ENCODE measurements around the gene FGF16.
"Not testable (repeated sequence)": the region's sequence is repeated elsewhere in the genome, so short reads cannot be mapped to it uniquely, and the experiment has no call there.

FGF16 gene

DNA sequence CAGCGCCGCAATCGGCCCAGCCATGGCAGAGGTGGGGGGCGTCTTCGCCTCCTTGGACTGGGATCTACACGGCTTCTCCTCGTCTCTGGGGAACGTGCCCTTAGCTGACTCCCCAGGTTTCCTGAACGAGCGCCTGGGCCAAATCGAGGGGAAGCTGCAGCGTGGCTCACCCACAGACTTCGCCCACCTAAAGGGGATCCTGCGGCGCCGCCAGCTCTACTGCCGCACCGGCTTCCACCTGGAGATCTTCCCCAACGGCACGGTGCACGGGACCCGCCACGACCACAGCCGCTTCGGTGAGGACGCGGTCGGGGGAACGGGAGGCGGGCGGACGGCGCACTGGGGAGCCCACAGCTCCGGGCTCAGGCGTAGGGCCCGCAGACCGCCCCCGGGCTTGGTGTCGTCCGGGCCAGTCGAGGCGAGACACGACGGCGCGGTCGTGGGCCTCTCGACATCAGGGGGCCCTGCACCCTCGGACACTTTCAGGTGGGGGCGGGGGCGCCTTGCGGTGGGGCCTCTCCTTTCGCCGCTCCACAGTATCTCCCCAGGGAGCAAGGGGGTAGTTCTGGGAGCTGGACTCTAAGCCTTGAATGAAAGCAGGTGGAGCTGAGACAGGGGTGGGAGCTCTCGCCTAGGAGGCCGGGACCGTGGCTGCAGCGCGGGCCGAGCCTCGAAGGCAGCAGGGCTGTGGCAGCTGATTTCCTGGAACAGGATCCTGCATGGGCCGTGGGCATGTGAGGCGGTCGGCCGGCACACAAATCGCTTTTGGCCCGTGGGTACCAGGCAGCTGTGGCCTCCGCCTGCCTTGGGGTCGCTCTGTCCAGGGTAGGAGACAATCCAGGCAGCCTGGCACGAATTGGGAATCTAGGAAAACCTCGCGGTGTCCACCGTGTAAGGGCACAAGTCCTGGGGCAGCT, 722 bp downstream of the FGF16 start:
- no peak for DNase-seq (ENCODE audit: low read depth in 2 of 2)

- no peak for DNase-seq (ENCODE audit: low read depth in 2 of 2)
Observed at GRCh38 chrX:77450415-77450814, 3.2 kb downstream of the FGF16 start.

DNA sequence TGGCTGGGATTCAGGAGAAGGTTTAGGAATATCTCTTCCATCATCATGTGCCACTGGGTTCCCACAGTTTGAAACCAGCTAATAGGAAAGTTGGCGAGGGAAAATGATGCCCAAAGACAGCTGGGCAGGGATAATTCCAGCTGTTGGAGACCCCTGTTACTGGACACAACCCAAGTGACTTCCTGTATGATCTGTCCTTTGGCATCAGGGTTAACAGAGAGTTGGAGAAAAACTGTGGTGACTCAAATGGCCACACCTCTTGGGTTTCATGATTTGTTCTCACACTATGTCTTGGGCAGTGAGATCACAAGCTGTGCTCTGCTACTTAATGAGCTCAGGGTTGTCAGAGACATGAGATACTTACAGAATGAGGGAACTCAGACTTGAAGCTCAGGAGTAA, 3.8 kb downstream of the FGF16 start:
- DNase-seq (ENCODE audit: low read depth in 2 of 2) = no peak

- DNase-seq (ENCODE audit: low read depth in 2 of 2) = no peak
Observed at GRCh38 chrX:77453190-77453589, 6.0 kb downstream of the FGF16 start.

- DNase-seq (ENCODE audit: low read depth in 2 of 2) = no peak
Observed at GRCh38 chrX:77455437-77455836, 8.2 kb downstream of the FGF16 start.

GRCh38 chrX:77484045-77484444, 36.9 kb downstream of the FGF16 start:
- DNase-seq (ENCODE audit: low read depth in 2 of 2) = no peak

DNA sequence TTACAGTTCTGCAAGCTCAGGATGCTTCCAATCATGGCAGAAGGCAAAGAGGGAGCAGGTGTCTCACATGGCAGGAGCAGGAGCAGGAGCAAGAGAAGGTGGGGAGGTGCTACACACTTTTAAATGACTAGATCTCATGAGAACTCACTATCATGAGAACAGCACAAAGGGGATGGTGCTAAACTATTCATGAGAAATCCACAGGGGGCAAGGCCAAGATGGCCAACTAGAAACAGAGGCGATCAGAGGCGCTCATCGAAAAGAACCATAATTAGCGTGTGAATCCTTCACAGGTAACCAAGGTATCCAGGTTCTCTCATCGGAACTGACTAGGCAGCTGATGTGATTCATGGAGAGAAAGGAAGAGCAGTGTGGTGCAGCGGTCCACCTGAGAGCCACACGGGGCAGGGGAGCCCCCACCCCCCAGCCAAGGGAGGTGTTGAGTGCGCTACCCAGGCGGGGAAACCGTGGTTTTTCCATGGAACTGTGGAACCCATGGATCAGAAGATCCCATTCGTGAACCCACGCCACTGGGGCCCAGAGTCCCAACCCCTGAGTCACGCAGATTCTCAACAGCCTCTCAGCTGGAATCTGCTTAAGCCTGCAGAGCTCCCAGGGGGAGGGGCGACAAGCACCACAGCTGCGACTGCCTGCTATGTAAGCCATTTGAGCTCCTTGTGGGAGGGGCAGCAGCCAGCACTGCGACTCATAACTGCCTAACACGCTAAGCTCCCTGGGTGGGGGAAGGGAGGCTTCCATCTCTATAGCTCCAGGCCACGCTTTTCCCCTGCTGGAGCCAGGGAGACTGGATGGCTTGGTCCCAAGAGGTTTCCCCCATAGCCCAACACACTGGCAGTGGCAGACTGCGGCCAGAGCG, 46.7 kb downstream of the FGF16 start:
- no peak for DNase-seq (ENCODE audit: low read depth in 2 of 2)

- DNase-seq (ENCODE audit: low read depth in 2 of 2) = not testable (repeated sequence)
Observed at GRCh38 chrX:77500164-77500563, 53.0 kb downstream of the FGF16 start.

- no peak for DNase-seq (ENCODE audit: low read depth in 2 of 2)
Observed at GRCh38 chrX:77502951-77503525, 55.8 kb downstream of the FGF16 start.

DNA sequence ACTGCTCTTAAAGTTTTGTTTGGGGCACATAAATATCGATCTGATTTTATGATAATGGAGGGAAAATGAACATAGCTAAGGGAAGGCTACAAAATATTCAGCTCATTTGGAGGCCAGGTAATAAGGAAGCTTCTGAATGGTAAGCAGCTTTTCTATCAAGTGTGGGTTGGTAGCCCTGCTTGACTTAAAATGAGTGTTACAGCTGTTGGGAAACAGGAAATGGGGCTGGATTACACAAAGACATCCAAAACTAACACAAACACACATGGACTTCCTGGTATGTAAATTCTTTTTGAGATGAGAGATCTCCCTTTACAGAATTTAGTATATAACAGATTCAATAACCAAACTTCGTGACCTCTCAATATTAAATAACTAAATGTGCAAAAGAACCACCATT, 58.0 kb downstream of the FGF16 start:
- no peak for DNase-seq (ENCODE audit: low read depth in 2 of 2)

Data from stimulated activated CD8-positive, alpha-beta memory T cell treated with anti-CD3 and anti-CD28 coated beads, Interleukin-2, amount 100 ng/mL, for 48 hours (primary cell).